Endothelial cell of umbilical vein (primary cell): ENCODE data around the gene TENM4. TPM values are rescaled to one million over a fixed set of nuclear protein-coding genes. Genes with fewer than 3 reads are reported as not detected.

ENCODE experiments used
- BruUV-seq: library from RNA; stranded (reverse); fragments of 400-500 nt; replicated peaks from 2 replicates; lab custom pipeline; 2021; lab: Mats Ljungman, UMichigan
- CTCF ChIA-PET: fragments of 300-600, 350-600 bp; sonication (Branson Sonifier 250); formaldehyde crosslinking; loops from one replicate; lab custom pipeline; 2021; ENCODE audit warnings: antibody characterized with exemption, inconsistent platforms; lab: Charles Lee
- POLR2A ChIA-PET: fragments of 300-600, 350-600 bp; sonication (Branson Sonifier 250); formaldehyde crosslinking; loops from one replicate; lab custom pipeline; 2021; ENCODE audit warnings: antibody characterized with exemption, inconsistent platforms; lab: Charles Lee
- DNase-seq: peaks from one replicate; pipeline ENCODE4 v3.0.0-alpha.2; 2011; ENCODE audit warnings: low read depth, low spot score
- FAIRE-seq: peaks from 2 replicates; lab custom pipeline; 2011; peaks lifted over from hg19 to GRCh38; lab: Jason Lieb, UNC
- H2AFZ ChIP-seq: 2 replicates; pipeline ENCODE4 v1.6.0; 2012; ENCODE audit warnings: low read depth, low read length, control low read depth, inconsistent platforms
- H3K27ac ChIP-seq: 2 replicates; pipeline ENCODE4 v1.5.1; 2011; ENCODE audit warnings: low read depth, mild to moderate bottlenecking, control low read depth, low read length, moderate library complexity; ENCODE audit not compliant: insufficient read depth
- H3K27me3 ChIP-seq, 2 experiments: 2 replicates each; pipeline versions ENCODE4 v1.6.0 to v1.6.1; 2011; ENCODE audit warnings: low read length in 2 of 2, mixed read lengths in 1 of 2; ENCODE audit not compliant: control insufficient read depth in 2 of 2, insufficient read depth in 2 of 2
- H3K36me3 ChIP-seq, 2 experiments: 2 replicates in 1 of 2; 3 replicates in 1 of 2; pipeline ENCODE4 v1.5.1; 2011; ENCODE audit warnings: low read length in 2 of 2, mild to moderate bottlenecking in 1 of 2, moderate library complexity in 1 of 2; ENCODE audit not compliant: control insufficient read depth in 2 of 2, insufficient read depth in 2 of 2; ENCODE audit errors: extremely low read depth in 1 of 2
- H3K4me1 ChIP-seq: 3 replicates; pipeline ENCODE4 v1.5.1; 2011; ENCODE audit warnings: mild to moderate bottlenecking, low read length; ENCODE audit not compliant: control insufficient read depth, insufficient read depth; ENCODE audit errors: extremely low read depth
- H3K4me2 ChIP-seq: 2 replicates; pipeline ENCODE4 v1.6.1; 2011; ENCODE audit warnings: low read length, control low read depth, mixed read lengths; ENCODE audit not compliant: insufficient read depth
- H3K4me3 ChIP-seq, 3 experiments: fragments of 200-600 bp in 1 of 3; sonication (generic), shearing (Covaris generic) in 1 of 3; replicated peaks in 1 of 3; 2 replicates each; pipeline ENCODE4 v1.5.1; 2011 to 2016; ENCODE audit warnings: control low read depth in 3 of 3, low read length in 3 of 3, mild to moderate bottlenecking in 2 of 3, inconsistent platforms in 1 of 3, low read depth in 1 of 3, moderate library complexity in 1 of 3; ENCODE audit not compliant: insufficient read depth in 1 of 3
- H3K79me2 ChIP-seq: 2 replicates; pipeline ENCODE4 v1.6.0; 2012; ENCODE audit warnings: low read length, inconsistent platforms; ENCODE audit not compliant: control insufficient read depth, insufficient read depth
- H3K9ac ChIP-seq: replicated peaks from 2 replicates; pipeline ENCODE3; 2011; ENCODE audit warnings: low read length, control low read depth; ENCODE audit not compliant: insufficient read depth; ENCODE audit errors: extremely low read depth
- H3K9me1 ChIP-seq: replicated peaks from 3 replicates; pipeline ENCODE4 v1.6.0; 2011; ENCODE audit warnings: mild to moderate bottlenecking, low read length; ENCODE audit not compliant: control insufficient read depth, insufficient read depth; ENCODE audit errors: extremely low read depth
- H3K9me3 ChIP-seq: replicated peaks from 2 replicates; pipeline ENCODE4 v1.5.1; 2012; ENCODE audit warnings: low read length, inconsistent platforms; ENCODE audit not compliant: control insufficient read depth, insufficient read depth
- H4K20me1 ChIP-seq: replicated peaks from 2 replicates; pipeline ENCODE3; 2011; ENCODE audit warnings: mild to moderate bottlenecking, low read length; ENCODE audit not compliant: control insufficient read depth, insufficient read depth; ENCODE audit errors: extremely low read depth
- EZH2 ChIP-seq: IDR thresholded peaks from 2 replicates; pipeline ENCODE4 v1.6.1; 2012; ENCODE audit warnings: borderline replicate concordance, low read depth, mild to moderate bottlenecking, moderate library complexity, low read length, inconsistent platforms; ENCODE audit not compliant: severe bottlenecking
- FOS ChIP-seq: IDR thresholded peaks from 2 replicates; pipeline ENCODE4 v1.6.1; 2011; ENCODE audit warnings: mild to moderate bottlenecking, low read length, moderate library complexity, borderline replicate concordance; ENCODE audit not compliant: insufficient read depth
- GATA2 ChIP-seq: IDR thresholded peaks from 2 replicates; pipeline ENCODE4 v1.7.0; 2011; ENCODE audit warnings: low read depth, mild to moderate bottlenecking, moderate library complexity, mixed read lengths, low read length; ENCODE audit not compliant: insufficient read length, insufficient read depth
- JUN ChIP-seq: IDR thresholded peaks from 2 replicates; pipeline ENCODE4 v1.6.1; 2011; ENCODE audit warnings: borderline replicate concordance, low read depth; ENCODE audit not compliant: insufficient read length, insufficient read depth
- MYC ChIP-seq: IDR thresholded peaks from one replicate; pipeline ENCODE4 v1.6.1; 2011; ENCODE audit warnings: mild to moderate bottlenecking, low read depth, low read length
- POLR2A ChIP-seq: IDR thresholded peaks from 2 replicates; pipeline ENCODE4 v1.6.1; 2012; ENCODE audit warnings: low read depth, mild to moderate bottlenecking, control low read depth, low read length
- POLR2AphosphoS5 ChIP-seq: IDR thresholded peaks from 2 replicates; pipeline ENCODE4 v1.6.1; 2012; ENCODE audit warnings: low read depth, mild to moderate bottlenecking, control low read depth, low read length, moderate library complexity; ENCODE audit not compliant: insufficient read depth
- dilution Hi-C: fragments of 300-500 bp; cut with MboI; formaldehyde crosslinking; loops from one replicate; pipeline ENCODE4 v1.15.0; 2019; ENCODE audit warnings: low sequenced_read_pairs; ENCODE audit not compliant: extremely low pct_ligation_motif_present
- intact Hi-C: fragments of 100-400 bp; cut with micrococcal nuclease; formaldehyde crosslinking; loops from one replicate; pipeline ENCODE4 v1.10.0; 2022
- polyA plus RNA-seq, 4 experiments: library from polyadenylated mRNA; depleted of rRNA in 3 of 4; stranded (reverse) in 3 of 4; unstranded in 1 of 4; fragments of >200 nt; gene quantifications; 2 replicates each; pipeline versions ENCODE4 v1.2.1 to v1.2.3, GENCODE V29; 2011 to 2012; ENCODE audit warnings: missing spikeins in 1 of 4
- total RNA-seq: library from RNA; stranded (reverse); gene quantifications from 2 replicates; pipeline ENCODE4 v1.2.3, GENCODE V29; 2021
- TF ChIP-seq, protein P1 (sequence below), 2 donors: IDR thresholded peaks; 1 replicate in 1 of 2; 2 replicates in 1 of 2; pipeline ENCODE4 v1.5.1; 2011; ENCODE audit warnings: low read length in 2 of 2, mild to moderate bottlenecking in 2 of 2, moderate library complexity in 2 of 2, control low read depth in 1 of 2, inconsistent platforms in 1 of 2, low read depth in 1 of 2; ENCODE audit not compliant: insufficient read depth in 1 of 2; ENCODE audit errors: extremely low read depth in 1 of 2
- TF ChIP-seq, protein P2 (sequence below): IDR thresholded peaks from 2 replicates; pipeline ENCODE4 v1.6.1; 2011; ENCODE audit not compliant: insufficient read depth, insufficient read length

TENM4 gene
- total and polyA plus RNA-seq, 2 donors (not counting 3 experiments of a cell fraction or from before 2014, with no cell fraction given) = 0.06 to 0.27 TPM

DNA sequence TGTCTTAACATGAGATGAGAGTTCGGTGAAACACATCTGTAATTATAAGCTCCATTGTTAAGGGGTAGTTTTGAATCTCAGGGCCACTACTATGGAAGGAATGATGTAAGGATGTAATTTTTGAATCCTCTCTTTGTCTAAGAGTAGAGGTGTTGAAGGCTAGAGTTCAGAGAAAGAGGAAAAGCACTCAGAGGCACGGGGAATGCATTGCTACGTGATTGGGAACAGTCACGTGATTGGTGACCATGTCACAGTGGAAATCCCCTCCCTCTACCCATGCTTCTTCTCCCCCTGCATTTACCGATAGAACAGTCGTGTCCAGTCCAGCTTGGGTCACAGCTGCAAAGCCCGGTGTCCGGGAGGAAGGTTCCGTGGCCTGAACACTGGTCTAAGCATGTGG, 635.8 kb downstream of the TENM4 start:
- FAIRE-seq = no peak
- ChIA-PET POLR2A (no interaction called here), CTCF (no interaction called here)
- Histone ChIP-seq H3K9me1 (no peaks in the 10 kb centered on the region), H2AFZ (no peak overlapping the region), H3K9ac (no peak overlapping the region), H3K79me2 (no peaks in the 10 kb centered on the region), H3K9me3 (no peaks in the 10 kb centered on the region), H3K4me2 (no peak overlapping the region), H3K36me3 (no peaks in the 10 kb centered on the region), H4K20me1 (no peaks in the 10 kb centered on the region), H3K4me1 (peaks cover 16% of the 10 kb centered on the region), H3K27me3 (no peaks in the 10 kb centered on the region), H3K27ac (no peak overlapping the region), H3K4me3 (no peak overlapping the region)
- intact Hi-C loops = no loop called here
- TF ChIP-seq FOS = no peak
- TF ChIP-seq, protein P1, sequence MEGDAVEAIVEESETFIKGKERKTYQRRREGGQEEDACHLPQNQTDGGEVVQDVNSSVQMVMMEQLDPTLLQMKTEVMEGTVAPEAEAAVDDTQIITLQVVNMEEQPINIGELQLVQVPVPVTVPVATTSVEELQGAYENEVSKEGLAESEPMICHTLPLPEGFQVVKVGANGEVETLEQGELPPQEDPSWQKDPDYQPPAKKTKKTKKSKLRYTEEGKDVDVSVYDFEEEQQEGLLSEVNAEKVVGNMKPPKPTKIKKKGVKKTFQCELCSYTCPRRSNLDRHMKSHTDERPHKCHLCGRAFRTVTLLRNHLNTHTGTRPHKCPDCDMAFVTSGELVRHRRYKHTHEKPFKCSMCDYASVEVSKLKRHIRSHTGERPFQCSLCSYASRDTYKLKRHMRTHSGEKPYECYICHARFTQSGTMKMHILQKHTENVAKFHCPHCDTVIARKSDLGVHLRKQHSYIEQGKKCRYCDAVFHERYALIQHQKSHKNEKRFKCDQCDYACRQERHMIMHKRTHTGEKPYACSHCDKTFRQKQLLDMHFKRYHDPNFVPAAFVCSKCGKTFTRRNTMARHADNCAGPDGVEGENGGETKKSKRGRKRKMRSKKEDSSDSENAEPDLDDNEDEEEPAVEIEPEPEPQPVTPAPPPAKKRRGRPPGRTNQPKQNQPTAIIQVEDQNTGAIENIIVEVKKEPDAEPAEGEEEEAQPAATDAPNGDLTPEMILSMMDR (IDR thresholded peaks at IDR 0.05; ENCODE audit: extremely low read depth in 1 of 2, insufficient read depth in 1 of 2, low read depth in 1 of 2, low read length in 2 of 2) = no peak
- no peak for TF ChIP-seq MYC
- TF ChIP-seq POLR2AphosphoS5 = no peak
- TF ChIP-seq EZH2 = no peak
- no peak for TF ChIP-seq POLR2A
- TF ChIP-seq, protein P2, sequence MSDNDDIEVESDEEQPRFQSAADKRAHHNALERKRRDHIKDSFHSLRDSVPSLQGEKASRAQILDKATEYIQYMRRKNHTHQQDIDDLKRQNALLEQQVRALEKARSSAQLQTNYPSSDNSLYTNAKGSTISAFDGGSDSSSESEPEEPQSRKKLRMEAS = no peak
- TF ChIP-seq JUN = no peak
- no peak for TF ChIP-seq GATA2
- no peak for DNase-seq
- dilution Hi-C loops = no loop called here
- no TSS peak for BruUV-seq
